ENCODE data around the gene CEP57L1. TPM values are rescaled to one million over a fixed set of nuclear protein-coding genes. Genes with fewer than 3 reads are reported as not detected.
"Not testable (repeated sequence)": the region's sequence is repeated elsewhere in the genome, so short reads cannot be mapped to it uniquely, and the experiment has no call there.

CEP57L1 gene
- total RNA-seq, 2 experiments from 2014 or later = 23.0 to 27.8 TPM

DNA sequence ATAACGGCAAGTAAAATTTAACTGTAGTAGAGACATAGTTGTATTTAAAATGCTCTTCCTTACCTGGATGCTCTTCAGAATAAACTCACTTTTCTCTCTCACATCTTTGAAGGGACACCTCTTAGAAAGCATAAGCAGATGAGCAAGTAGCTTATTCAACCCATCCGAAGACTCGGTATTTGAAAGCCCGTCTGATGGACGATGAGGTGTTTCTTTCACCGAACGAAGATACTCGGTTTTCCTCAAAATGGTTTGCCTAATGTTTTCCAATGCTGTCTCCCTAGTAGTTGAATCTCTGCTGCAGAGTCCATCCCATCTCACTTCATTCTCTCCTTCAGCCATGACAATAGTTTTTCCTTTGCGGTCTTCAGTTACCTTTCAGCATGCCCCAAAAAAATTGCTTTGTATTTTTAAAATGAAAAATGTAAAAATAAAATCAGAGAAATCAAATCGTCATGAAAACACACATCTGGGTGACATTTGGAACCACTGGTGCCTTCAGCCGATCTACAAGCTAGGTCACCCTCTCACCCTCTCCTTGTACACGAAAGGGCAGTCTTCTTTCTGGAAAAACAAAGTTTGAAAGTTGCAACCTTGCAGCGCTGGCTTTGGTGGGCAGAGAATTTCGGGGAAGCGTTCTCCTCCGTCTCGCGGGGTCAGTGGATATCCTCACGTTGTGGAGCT is 1.4 kb upstream of the CEP57L1 start:
- Mint-ChIP-seq H3K27me3 (no peaks in the 10 kb centered on the region), H3K4me1 (ENCODE audit: low read depth) (peaks cover 44% of the 10 kb centered on the region), H3K36me3 (peaks cover 5% of the 10 kb centered on the region), H3K27ac (peak overlapping the region; percentile 76), H3K4me3 (peak overlapping the region; percentile 95), H3K9me3 (no peaks in the 10 kb centered on the region)
- intact Hi-C loops (cut with micrococcal nuclease) = loop anchor here (1.0 to 10.0 kb wide), 9 partner anchors 86 to 1721 kb away; partner anchors contain the start of genes AK9, CDK19, FIG4 and MICAL1
- ChIA-PET POLR2A (interaction anchor here (0.7 to 2.3 kb wide), 7 partner anchors 19 to 537 kb away, joined by 3 to 24 read pairs (median 3); partner anchors contain the start of gene CD164), CTCF (interaction anchor here (1.1 to 2.5 kb wide), 4 partner anchors 19 to 552 kb away, joined by 3 to 11 read pairs (median 4); partner anchors contain the start of gene CD164)
- no peak for DNase-seq

DNA sequence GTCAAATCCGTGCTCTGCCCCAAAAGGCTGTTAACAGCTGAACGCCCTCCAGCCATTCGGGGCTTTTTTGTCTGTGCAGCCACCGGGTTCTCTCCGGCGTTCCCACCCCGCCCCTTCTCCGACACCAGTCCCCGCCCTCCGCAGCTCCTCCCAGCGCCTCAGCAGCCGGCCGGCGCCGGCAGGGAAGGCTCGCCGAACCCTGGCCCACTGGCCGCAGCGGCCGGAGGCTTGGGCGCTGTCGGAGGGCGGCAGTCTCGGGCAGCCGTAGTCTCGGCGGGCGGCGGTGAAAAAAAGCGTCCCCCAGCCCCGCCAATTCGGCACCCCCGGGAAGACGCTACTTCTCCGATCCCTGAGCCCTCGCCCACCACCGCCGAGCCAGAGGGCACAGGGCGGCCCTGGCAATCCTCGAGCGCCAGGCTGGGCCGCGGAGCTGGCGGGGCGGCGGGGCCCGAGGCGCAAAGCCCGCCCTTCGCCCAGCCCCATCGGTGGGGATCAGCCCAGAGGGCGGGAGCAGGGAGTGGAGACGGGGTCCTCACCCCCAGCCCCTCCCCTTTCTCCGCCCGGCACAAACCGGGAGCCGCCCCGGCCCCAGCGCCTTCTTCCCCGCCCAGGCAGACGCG is 781 bp upstream of the CEP57L1 start, which contains the start of gene SESN1:
TSS of gene SESN1 (minus strand) at position 431 of the 620 bp plus-strand sequence. CDS start 773 bp downstream, outside the sequence.
- CTCF ChIA-PET = interaction anchor here (1.1 to 2.5 kb wide), 4 partner anchors 20 to 553 kb away, joined by 3 to 11 read pairs (median 4); partner anchors contain the start of gene CD164

DNA sequence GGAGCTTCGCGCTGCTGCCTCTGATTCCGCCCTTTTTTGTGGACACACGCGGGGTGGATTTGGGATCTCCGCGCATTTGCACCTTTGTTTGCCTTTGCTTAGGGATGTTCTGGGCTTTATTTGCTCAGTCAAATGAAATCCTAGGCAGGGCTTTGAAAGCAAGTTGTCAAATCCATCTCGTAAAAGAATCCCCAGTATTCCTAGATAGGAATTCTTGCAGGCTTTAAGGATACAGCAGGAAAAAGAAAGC is 453 bp downstream of the CEP57L1 start:
- no peak for DNase-seq
- peak overlapping the region; percentile 100 for H3K27ac Mint-ChIP-seq
- POLR2A ChIA-PET = interaction anchor here (0.7 to 2.3 kb wide), 5 partner anchors 9 to 1779 kb away, joined by 3 to 24 read pairs (median 3); partner anchors contain the start of genes AMD1, CD164 and CDK19
- intact Hi-C loops (cut with micrococcal nuclease) = loop anchor here (1.0 to 10.0 kb wide), 11 partner anchors 107 to 1719 kb away; partner anchors contain the start of genes AK9, CD164, CDK19 and FIG4
- CTCF ChIA-PET = no interaction called here
- peaks cover 41% of the 10 kb centered on the region for H3K4me1 Mint-ChIP-seq (ENCODE audit: low read depth)
- peak overlapping the region; percentile 96 for H3K4me3 Mint-ChIP-seq
- no peaks in the 10 kb centered on the region for H3K9me3 Mint-ChIP-seq
- H3K27me3 Mint-ChIP-seq = no peaks in the 10 kb centered on the region
- peaks cover 7% of the 10 kb centered on the region for H3K36me3 Mint-ChIP-seq

More for the DNA sequence above, 781 bp upstream of the CEP57L1 start, which contains the start of gene SESN1:
- DNase-seq = peak; percentile 92
- no peaks in the 10 kb centered on the region for H3K9me3 Mint-ChIP-seq
- H3K4me1 Mint-ChIP-seq (ENCODE audit: low read depth) = peaks cover 44% of the 10 kb centered on the region
- peaks cover 7% of the 10 kb centered on the region for H3K36me3 Mint-ChIP-seq
- peak within 1 kb of the TSS; percentile 100 for H3K27ac Mint-ChIP-seq
- H3K27me3 Mint-ChIP-seq = no peaks in the 10 kb centered on the region
- POLR2A ChIA-PET = interaction anchor here (0.7 to 2.3 kb wide), 10 partner anchors 20 to 1721 kb away, joined by 3 to 24 read pairs (median 3); partner anchors contain the start of genes CD164 and CDK19
- H3K4me3 Mint-ChIP-seq = peak within 1 kb of the TSS; percentile 96
- intact Hi-C loops (cut with micrococcal nuclease) = loop anchor here (1.0 to 10.0 kb wide), 13 partner anchors 86 to 1720 kb away; partner anchors contain the start of genes AK9, CD164, CDK19 and FIG4

DNA sequence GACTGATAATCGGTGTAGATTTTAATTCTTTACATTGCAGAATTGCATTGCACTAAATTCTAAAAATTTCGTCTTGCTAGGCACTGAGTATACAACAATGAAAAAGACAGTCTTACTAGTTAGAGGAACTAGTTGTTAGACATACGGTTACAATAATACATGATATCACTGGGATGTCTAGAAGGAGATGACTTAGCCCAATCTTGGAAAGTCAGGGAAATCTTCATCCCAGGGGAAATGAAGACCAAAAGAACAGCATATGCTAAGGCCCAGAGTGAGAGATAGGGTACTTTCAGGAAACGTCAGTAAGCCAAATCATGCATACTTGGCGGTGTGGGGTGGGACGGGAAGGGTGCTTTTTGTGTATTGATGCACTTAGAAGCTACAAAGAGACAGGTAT is 901 bp downstream of the CEP57L1 start:
- no peak overlapping the region for H3K27ac Mint-ChIP-seq
- H3K36me3 Mint-ChIP-seq = peaks cover 7% of the 10 kb centered on the region
- DNase-seq = no peak
- H3K4me3 Mint-ChIP-seq = peak overlapping the region; percentile 96
- POLR2A ChIA-PET = interaction anchor here (1.0 to 2.3 kb wide), 3 partner anchors 9 to 1719 kb away, joined by 3 to 24 read pairs (median 3); partner anchors contain the start of genes CD164 and CDK19
- H3K27me3 Mint-ChIP-seq = no peaks in the 10 kb centered on the region
- CTCF ChIA-PET = no interaction called here
- H3K4me1 Mint-ChIP-seq (ENCODE audit: low read depth) = peaks cover 41% of the 10 kb centered on the region
- no peaks in the 10 kb centered on the region for H3K9me3 Mint-ChIP-seq
- intact Hi-C loops (cut with micrococcal nuclease) = loop anchor here (5.0 to 10.0 kb wide), 2 partner anchors 831 to 1139 kb away; partner anchors contain the start of genes SEC63 and SNX3

DNA sequence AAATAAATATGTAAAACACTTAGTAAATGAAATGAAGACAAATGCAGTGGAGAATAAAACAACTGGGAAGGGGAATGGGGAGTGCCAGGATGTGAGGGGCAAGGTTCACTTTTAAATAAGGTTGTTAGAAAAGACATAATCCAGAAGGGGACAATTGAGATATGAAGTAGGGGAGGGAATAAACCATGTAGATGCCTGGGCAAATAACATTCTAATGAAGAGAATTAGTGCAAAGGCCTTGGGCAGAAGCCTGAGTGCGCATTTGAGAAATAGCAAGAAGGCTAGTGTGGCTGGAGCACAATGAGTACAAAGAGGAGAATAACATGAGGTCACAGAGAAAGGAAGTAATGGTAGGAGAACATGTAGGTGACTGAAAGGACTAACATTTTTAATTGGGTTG is 2.4 kb downstream of the CEP57L1 start:
- intact Hi-C loops (cut with micrococcal nuclease) = loop anchor here (5.0 to 10.0 kb wide), 2 partner anchors 833 to 1140 kb away; partner anchors contain the start of genes SEC63 and SNX3
- CTCF ChIA-PET = no interaction called here
- Mint-ChIP-seq H3K27me3 (no peaks in the 10 kb centered on the region), H3K9me3 (no peaks in the 10 kb centered on the region), H3K36me3 (peaks cover 7% of the 10 kb centered on the region), H3K4me1 (ENCODE audit: low read depth) (peaks cover 26% of the 10 kb centered on the region), H3K27ac (no peak overlapping the region), H3K4me3 (no peak overlapping the region)
- DNase-seq = no peak
- POLR2A ChIA-PET = interaction anchor here (0.6 kb wide), 1 partner anchor 1881 kb away, joined by 3 read pairs; no protein-coding TSS in a partner anchor

DNA sequence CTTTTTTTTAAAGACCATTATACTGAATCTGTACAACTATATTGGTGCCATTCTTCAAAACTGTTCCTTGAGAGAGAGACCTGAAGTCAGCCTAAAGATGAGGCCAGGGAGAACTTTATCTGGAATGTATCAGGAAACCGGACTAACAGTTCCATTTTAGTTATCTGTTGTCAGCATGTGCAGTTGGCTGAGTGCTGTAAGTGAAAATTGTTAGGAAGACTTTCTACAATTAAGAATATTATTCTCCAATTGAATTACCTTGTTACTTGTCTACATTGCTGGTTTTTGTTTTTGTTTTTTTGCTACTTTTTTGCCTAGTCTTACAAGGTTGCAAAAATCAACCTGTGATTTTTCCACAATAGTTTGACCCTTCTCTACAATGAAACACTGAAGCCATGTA is 7.5 kb downstream of the CEP57L1 start:
- intact Hi-C loops (cut with micrococcal nuclease) = no loop called here
- POLR2A ChIA-PET = no interaction called here

DNA sequence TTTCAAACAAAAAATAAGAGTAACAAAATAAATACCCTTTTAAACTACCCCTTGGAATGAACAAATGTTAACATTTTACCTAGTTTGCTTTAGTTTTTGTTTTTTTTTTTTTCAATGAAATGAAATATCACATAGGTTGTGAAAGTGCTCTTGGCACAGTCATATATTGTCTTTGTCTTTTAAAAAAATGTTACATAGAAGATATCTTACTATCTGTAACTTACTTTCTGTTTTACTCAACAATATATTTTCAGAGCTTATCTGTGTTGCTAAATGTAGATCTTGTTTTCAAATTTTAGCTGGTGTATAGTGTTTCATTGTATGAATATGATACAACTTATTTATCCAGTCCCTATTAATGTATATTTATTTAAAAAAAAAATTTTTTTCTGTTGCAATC is 8.6 kb downstream of the CEP57L1 start:
- peaks cover 2% of the 10 kb centered on the region for H3K36me3 Mint-ChIP-seq
- POLR2A ChIA-PET = interaction anchor here (0.5 kb wide), 1 partner anchor 297 kb away, joined by 4 read pairs; no protein-coding TSS in a partner anchor
- DNase-seq = no peak
- no peaks in the 10 kb centered on the region for H3K27me3 Mint-ChIP-seq
- no peak overlapping the region for H3K27ac Mint-ChIP-seq
- intact Hi-C loops (cut with micrococcal nuclease) = no loop called here
- H3K9me3 Mint-ChIP-seq = no peaks in the 10 kb centered on the region
- peaks cover 2% of the 10 kb centered on the region for H3K4me1 Mint-ChIP-seq (ENCODE audit: low read depth)
- CTCF ChIA-PET = interaction anchor here (0.6 kb wide), 1 partner anchor 84 kb away, joined by 4 read pairs; no protein-coding TSS in a partner anchor
- no peak overlapping the region for H3K4me3 Mint-ChIP-seq

More for the DNA sequence above, 7.5 kb downstream of the CEP57L1 start:
- Mint-ChIP-seq H3K4me3 (no peak overlapping the region), H3K9me3 (no peaks in the 10 kb centered on the region), H3K36me3 (peaks cover 2% of the 10 kb centered on the region), H3K27ac (no peak overlapping the region), H3K4me1 (ENCODE audit: low read depth) (peaks cover 2% of the 10 kb centered on the region), H3K27me3 (no peaks in the 10 kb centered on the region)
- CTCF ChIA-PET = no interaction called here
- no peak for DNase-seq

DNA sequence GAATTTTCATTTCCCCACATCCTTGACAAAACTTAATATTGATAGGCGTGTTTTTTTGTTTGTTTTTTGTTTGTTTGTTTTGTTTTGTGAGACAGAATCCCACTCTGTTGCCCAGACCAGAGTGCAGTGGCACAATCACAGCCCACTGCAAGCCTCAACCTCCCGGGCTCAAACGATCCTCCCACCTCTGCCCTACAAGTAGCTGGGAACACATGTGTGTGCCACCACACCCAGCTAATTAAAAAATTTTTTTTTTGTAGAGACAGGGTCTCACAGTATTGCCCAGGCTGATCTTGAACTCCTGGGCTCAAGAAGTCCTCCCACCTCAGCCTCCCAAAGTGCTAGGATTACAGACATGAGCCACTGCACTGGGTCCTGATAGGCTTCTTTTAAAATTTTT is 9.2 kb downstream of the CEP57L1 start:
- peaks cover 2% of the 10 kb centered on the region for H3K4me1 Mint-ChIP-seq (ENCODE audit: low read depth)
- ChIA-PET CTCF (interaction anchor here (0.6 kb wide), 1 partner anchor 83 kb away, joined by 4 read pairs; no protein-coding TSS in a partner anchor), POLR2A (interaction anchor here (0.5 to 0.9 kb wide), 2 partner anchors 9 to 296 kb away, joined by 3 to 4 read pairs; partner anchors contain the start of gene CEP57L1)
- H3K36me3 Mint-ChIP-seq = no peaks in the 10 kb centered on the region
- H3K4me3 Mint-ChIP-seq = no peak overlapping the region
- no peak for DNase-seq
- intact Hi-C loops (cut with micrococcal nuclease) = no loop called here
- no peak overlapping the region for H3K27ac Mint-ChIP-seq
- H3K27me3 Mint-ChIP-seq = no peaks in the 10 kb centered on the region
- peaks cover under 1% of the 10 kb centered on the region for H3K9me3 Mint-ChIP-seq

DNA sequence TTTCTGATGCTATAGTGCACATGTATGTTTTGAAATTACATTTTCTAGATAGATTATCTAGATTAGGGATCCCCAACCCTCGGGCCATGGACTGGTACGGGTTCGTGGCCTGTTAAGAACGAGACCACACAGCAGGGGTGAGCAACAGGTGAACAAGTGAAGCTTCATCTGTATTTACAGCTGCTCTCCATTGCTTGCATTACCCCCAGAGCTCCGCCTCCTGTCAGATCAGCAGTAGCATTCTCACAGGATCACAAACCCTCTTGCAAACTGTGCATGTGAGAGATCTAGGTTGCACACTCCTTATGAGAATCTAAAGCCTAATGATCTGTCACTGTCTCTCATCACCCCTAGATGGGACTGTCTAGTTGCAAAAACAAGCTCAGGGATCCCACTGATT is 10.4 kb downstream of the CEP57L1 start:
- CTCF ChIA-PET = no interaction called here
- POLR2A ChIA-PET = no interaction called here
- no peaks in the 10 kb centered on the region for H3K27me3 Mint-ChIP-seq
- peaks cover 2% of the 10 kb centered on the region for H3K4me1 Mint-ChIP-seq (ENCODE audit: low read depth)
- H3K4me3 Mint-ChIP-seq = no peak overlapping the region
- peaks cover 9% of the 10 kb centered on the region for H3K9me3 Mint-ChIP-seq
- no peak for DNase-seq
- peaks cover 8% of the 10 kb centered on the region for H3K36me3 Mint-ChIP-seq
- H3K27ac Mint-ChIP-seq = no peak overlapping the region
- intact Hi-C loops (cut with micrococcal nuclease) = no loop called here

DNA sequence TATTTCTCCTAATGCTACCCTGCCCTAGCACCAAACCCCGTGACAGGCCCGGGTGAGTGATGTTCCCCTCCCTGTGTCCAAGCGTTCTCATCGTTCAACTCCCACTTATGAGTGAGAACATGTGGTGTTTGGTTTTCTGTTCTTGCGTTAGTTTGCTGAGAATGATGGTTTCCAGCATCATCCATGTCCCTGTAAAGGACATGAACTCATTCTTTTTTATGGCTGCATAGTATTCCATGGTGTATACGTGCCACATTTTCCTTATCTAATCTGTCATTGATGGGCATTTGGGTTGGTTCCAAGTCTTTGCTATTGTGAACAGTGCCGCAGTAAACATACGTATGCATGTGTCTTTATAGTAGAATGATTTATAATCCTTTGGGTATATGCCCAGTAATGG is 14.4 kb downstream of the CEP57L1 start:
- POLR2A ChIA-PET; H3K27ac Mint-ChIP-seq; CTCF ChIA-PET; H3K4me1 Mint-ChIP-seq (ENCODE audit: low read depth); H3K4me3 Mint-ChIP-seq; H3K27me3 Mint-ChIP-seq; DNase-seq; intact Hi-C loops (cut with micrococcal nuclease): not testable (repeated sequence)
- peaks cover 12% of the 10 kb centered on the region for H3K36me3 Mint-ChIP-seq
- H3K9me3 Mint-ChIP-seq = peaks cover 14% of the 10 kb centered on the region

DNA sequence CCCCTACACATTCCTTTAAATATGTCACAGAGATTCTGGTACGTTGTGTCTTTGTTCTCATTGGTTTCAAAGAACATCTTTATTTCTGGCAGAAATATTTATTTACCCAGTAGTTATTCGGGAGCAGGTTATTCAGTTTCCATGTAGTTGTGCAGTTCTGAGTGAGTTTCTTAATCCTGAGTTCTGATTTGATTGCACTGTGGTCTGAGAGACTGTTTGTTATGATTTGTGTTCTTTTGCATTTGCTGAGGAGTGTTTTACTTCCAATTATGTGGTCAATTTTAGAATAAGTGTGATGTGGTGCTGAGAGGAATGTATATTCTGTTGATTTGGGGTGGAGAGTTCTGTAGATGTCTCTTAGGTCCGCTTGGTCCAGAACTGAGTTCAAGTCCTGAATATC is 17.4 kb downstream of the CEP57L1 start:
- H3K27me3 Mint-ChIP-seq; H3K27ac Mint-ChIP-seq; CTCF ChIA-PET; H3K4me1 Mint-ChIP-seq (ENCODE audit: low read depth); intact Hi-C loops (cut with micrococcal nuclease); DNase-seq; POLR2A ChIA-PET; H3K4me3 Mint-ChIP-seq: not testable (repeated sequence)
- peaks cover 12% of the 10 kb centered on the region for H3K36me3 Mint-ChIP-seq
- peaks cover 14% of the 10 kb centered on the region for H3K9me3 Mint-ChIP-seq

All from activated CD4-positive, alpha-beta memory T cell treated with anti-CD3 and anti-CD28 coated beads for 36 hours (primary cell).